Osteocyte (in vitro differentiated cells): ENCODE data around the gene RPL35A. TPM values are rescaled to one million over a fixed set of nuclear protein-coding genes. Genes with fewer than 3 reads are reported as not detected.

Experiments used
- DNase-seq: peaks from one replicate; pipeline ENCODE4 v3.0.0; 2021; ENCODE audit warnings: mixed read lengths; ENCODE audit not compliant: unreplicated experiment; ENCODE audit errors: extremely low spot score
- H3K27ac Mint-ChIP-seq: one replicate; pipeline ENCODE4 v1.8.0; 2021; ENCODE audit warnings: mild to moderate bottlenecking, mixed read lengths; ENCODE audit not compliant: unreplicated experiment
- H3K27me3 Mint-ChIP-seq: one replicate; pipeline ENCODE4 v1.8.0; 2021; ENCODE audit warnings: mixed read lengths; ENCODE audit not compliant: unreplicated experiment
- H3K36me3 Mint-ChIP-seq: one replicate; pipeline ENCODE4 v1.8.0; 2021; ENCODE audit warnings: mixed read lengths; ENCODE audit not compliant: unreplicated experiment
- H3K4me1 Mint-ChIP-seq: one replicate; pipeline ENCODE4 v1.8.0; 2021; ENCODE audit warnings: mixed read lengths; ENCODE audit not compliant: unreplicated experiment
- H3K4me3 Mint-ChIP-seq: one replicate; pipeline ENCODE4 v1.8.0; 2021; ENCODE audit warnings: mild to moderate bottlenecking, moderate library complexity, mixed read lengths; ENCODE audit not compliant: unreplicated experiment
- H3K9me3 Mint-ChIP-seq: one replicate; pipeline ENCODE4 v1.8.0; 2021; ENCODE audit warnings: mixed read lengths; ENCODE audit not compliant: unreplicated experiment
- CTCF ChIP-seq: fragments of 200-600 bp; sonication (generic); IDR thresholded peaks from 2 replicates; pipeline ENCODE4 v1.5.0; 2021; ENCODE audit warnings: antibody characterized with exemption, mild to moderate bottlenecking, moderate library complexity
- total RNA-seq: library from RNA; stranded (reverse); gene quantifications from 2 replicates; pipeline ENCODE4 v1.2.1, GENCODE V29; 2021

RPL35A gene
- total RNA-seq, 1 donor from 2014 or later = 843 TPM

DNA sequence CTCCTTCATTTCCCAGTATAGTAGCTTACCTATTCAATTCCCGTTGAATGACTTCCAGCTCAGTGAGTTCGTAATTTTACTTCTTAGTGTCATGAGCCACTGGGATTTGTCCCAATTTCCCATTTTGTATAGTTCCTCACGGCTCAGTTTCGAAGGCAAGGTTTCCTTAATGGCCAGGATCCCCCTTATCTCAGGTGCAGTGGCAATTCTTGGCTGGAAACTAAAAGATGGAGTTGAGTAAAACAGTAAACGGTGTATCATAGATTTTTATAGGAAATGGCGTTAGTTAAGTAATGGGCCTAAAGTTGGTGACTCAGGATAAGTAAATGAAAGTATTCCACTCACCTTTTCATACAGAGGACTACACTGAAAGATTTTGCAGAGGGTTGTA lies 9.5 kb downstream of the RPL35A start:
- Mint-ChIP-seq H3K27me3 (no peaks in the 10 kb centered on the region), H3K4me3 (peak overlapping the region; percentile 89), H3K27ac (peak overlapping the region; percentile 89), H3K9me3 (no peaks in the 10 kb centered on the region), H3K36me3 (peaks cover 21% of the 10 kb centered on the region), H3K4me1 (peaks cover 36% of the 10 kb centered on the region)
- no peak for TF ChIP-seq CTCF
- DNase-seq = no peak

DNA sequence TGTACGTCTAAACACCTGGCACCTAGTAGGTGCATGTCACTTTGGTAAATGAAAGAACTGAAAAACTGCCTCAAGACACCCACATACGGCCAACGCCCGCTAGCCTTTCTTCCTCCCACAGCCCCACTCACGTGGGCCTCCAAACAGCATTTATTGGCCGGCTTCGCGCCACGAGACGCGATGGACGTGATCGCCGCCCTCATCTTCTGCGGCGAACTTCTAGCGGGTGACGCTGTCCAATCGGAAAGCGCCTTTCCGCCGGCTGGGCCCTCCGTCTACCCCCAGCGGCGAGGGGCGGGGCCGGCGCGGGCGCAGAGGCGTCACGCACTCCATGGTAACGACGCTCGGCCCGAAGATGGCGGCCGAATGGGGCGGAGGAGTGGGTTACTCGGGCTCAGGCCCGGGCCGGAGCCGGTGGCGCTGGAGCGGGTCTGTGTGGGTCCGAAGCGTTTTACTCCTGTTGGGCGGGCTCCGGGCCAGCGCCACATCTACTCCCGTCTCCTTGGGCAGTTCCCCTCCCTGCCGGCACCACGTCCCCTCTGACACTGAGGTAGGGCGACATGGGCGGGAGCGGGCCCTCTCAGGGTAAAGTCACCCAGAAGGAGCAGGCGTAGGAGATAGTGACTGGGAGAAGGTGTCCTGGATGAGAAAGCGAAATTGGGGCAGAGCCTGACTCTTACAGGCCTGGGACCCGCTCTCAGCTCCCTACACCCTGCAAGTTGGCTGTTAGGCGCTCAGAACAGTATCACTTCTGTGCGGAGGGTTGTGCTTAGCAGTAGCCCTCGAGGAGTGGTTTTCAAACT lies 10.1 kb downstream of the RPL35A start, which contains the start of gene LMLN:
TSS of gene LMLN (plus strand) at position 327 of the 803 bp plus-strand sequence. CDS start at position 356, 29 bp downstream.
- no peaks in the 10 kb centered on the region for H3K9me3 Mint-ChIP-seq
- TF ChIP-seq CTCF = no peak
- H3K4me1 Mint-ChIP-seq = peaks cover 36% of the 10 kb centered on the region
- H3K27me3 Mint-ChIP-seq = no peaks in the 10 kb centered on the region
- DNase-seq = peak; percentile 98
- H3K36me3 Mint-ChIP-seq = peaks cover 16% of the 10 kb centered on the region
- H3K27ac Mint-ChIP-seq = peak within 1 kb of the TSS; percentile 89
- peak within 1 kb of the TSS; percentile 89 for H3K4me3 Mint-ChIP-seq

DNA sequence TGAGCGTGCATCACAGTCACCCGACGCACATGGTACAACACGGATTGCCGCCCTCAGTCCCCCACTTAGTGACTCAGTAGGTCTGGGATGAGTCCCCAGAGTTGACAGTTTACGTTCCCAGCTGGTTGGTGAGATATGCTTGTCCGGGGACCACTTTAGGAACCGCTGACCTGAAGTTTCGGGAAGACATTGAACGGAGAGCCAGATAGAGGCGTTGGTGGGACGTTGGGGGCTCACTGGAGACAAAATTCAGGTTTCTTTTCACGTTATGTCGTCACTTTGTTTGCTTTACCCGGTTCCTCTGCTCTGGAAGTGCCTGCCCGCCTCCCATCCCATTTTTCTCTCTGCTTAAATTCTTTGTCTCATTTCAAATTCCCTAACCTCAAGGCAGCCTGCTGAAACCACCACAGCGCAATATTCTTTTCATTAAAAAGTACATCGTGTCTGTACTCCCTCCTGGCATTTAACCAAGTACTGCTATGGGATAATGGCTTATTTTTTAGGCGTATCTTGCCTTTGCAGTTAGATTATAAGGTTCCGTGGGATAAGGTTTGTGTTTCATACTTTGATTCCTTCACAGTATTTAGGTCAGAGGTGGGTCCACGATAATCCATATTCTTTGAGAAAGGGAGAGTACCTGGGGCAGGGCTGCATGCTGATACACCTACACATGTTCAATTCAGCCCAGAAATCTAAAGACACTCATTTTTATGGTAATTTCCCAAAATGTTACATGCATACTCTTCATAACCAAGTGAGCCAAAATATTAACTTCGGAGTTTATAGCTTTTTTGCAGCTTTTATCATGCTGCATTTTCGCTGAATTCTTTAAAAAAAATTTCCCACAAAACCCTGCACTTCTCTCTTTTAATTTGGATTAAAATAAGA lies 10.9 kb downstream of the RPL35A start:
- TF ChIP-seq CTCF = no peak
- peak overlapping the region; percentile 89 for H3K4me3 Mint-ChIP-seq
- peaks cover 9% of the 10 kb centered on the region for H3K36me3 Mint-ChIP-seq
- no peak for DNase-seq
- H3K27me3 Mint-ChIP-seq = no peaks in the 10 kb centered on the region
- H3K4me1 Mint-ChIP-seq = peaks cover 36% of the 10 kb centered on the region
- H3K9me3 Mint-ChIP-seq = no peaks in the 10 kb centered on the region
- H3K27ac Mint-ChIP-seq = peak overlapping the region; percentile 89

GRCh38 chr3:197961582-197961945 lies 11.6 kb downstream of the RPL35A start:
- H3K36me3 Mint-ChIP-seq = peaks cover 3% of the 10 kb centered on the region
- H3K4me3 Mint-ChIP-seq = no peak overlapping the region
- H3K27ac Mint-ChIP-seq = no peak overlapping the region
- peaks cover 36% of the 10 kb centered on the region for H3K4me1 Mint-ChIP-seq
- DNase-seq = no peak
- no peak for TF ChIP-seq CTCF
- H3K27me3 Mint-ChIP-seq = no peaks in the 10 kb centered on the region
- H3K9me3 Mint-ChIP-seq = peaks cover 4% of the 10 kb centered on the region
